DMS153 (cell line): ENCODE results near the gene UNC80.
A peak's percentile ranks its signal among the peaks of the same experiment; 100 is the strongest.

Source experiments
- DNase-seq: peaks from one replicate; lab custom pipeline; 2025; lab: John Stamatoyannopoulos, UW

Gene UNC80

DNA sequence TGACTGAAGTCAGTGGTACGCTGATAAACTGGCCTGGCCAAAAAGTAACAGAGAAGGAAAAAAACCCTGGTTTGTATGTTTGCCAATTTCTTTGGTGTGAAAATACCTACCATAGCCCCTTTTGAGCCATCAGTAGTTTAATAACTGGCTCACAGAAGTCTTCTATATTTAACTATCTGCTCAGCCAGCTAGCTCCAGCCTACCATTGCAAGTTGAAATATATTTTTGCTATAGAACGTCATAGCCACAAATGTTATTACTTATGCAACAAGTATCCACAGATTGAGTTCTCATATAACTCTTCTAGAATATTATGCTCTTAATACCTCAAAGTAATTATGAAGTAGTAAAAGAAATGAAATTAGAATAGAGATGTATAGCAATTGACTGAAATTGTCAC is 256.0 kb downstream of the UNC80 start:
- DNase-seq = no peak

DNA sequence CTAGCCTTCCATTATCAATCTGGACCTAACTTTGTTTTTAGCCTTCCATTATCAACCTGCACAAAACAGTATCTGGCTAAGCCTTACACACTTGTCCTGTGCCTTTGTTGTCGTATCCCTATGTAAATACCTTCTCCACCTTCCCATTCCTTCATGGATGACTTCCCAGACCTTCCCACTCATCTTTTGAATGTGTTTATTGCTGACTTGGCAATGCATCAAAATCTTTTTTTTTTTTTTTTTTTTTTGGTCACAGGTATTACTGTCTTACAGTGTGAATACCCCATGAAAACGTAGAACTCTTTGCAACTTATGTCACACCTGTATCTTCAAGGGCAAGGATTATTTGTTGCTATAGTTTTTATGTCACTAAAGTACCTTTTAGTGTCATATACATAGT is 256.5 kb downstream of the UNC80 start:
- peak; percentile 13 for DNase-seq

DNA sequence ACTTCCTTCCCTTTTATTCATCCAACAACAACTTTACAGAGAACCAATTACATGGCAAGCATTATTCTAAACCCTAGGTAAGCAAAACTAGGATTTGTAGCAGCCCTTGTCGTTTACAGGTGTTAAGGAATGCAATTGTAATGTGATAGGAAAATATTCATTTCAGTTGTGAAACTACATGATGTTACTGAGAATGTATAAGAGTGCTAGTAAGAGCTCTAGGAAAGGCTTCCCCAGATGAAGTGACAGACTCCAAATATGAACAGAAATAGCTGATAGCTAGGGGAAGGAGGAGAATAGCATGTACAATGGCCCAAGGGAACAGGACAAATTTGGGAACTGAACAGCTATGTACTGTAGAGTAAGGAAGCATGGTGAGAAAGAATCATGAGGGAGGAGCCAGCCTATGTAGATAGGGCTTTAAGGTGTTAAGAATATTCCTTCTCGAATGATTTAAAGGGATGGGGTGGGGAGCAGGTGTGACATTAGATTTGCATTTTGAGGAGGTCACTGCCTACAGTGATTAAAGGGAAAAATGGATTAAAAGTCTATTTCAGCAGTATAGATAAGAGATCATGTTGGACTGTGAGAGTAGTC is 262.6 kb downstream of the UNC80 start:
- DNase-seq = no peak

DNA sequence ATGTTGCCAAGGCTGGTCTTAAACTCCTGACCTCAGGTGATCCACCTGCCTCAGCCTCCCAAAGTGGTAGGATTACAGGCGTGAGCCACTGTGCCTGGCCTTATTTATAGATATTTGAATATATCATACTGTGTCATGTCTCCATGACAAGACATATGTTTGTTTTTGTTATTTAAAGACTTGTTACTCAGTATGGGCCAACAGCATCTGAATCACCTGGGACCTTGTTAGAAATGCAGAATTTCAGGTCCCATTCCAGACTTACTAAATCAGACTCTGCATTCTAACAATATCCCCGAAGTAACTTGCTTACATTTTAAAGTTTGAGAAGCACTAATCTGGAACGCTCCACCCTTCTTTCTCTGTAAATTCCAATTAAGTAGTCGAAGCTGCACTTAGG is 264.0 kb downstream of the UNC80 start:
- DNase-seq = no peak

DNA sequence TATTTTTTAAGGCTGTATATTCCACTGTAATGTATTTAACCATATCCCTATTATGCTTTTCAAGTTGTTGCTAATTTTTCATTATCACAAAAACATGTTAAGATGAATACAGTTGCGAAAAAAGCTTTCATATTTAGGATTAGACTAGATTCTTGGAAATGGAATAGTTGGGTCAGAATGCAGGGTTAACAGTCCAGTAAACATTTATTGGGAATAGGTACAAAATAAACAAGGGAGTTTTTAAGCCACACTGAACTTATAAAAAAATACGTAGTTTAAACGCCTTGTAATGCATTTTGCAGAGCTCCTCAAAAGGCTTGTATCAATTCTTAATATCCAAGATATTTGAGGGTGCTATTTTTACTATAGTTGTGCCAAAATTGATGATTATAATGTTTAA is 266.4 kb downstream of the UNC80 start:
- no peak for DNase-seq

DNA sequence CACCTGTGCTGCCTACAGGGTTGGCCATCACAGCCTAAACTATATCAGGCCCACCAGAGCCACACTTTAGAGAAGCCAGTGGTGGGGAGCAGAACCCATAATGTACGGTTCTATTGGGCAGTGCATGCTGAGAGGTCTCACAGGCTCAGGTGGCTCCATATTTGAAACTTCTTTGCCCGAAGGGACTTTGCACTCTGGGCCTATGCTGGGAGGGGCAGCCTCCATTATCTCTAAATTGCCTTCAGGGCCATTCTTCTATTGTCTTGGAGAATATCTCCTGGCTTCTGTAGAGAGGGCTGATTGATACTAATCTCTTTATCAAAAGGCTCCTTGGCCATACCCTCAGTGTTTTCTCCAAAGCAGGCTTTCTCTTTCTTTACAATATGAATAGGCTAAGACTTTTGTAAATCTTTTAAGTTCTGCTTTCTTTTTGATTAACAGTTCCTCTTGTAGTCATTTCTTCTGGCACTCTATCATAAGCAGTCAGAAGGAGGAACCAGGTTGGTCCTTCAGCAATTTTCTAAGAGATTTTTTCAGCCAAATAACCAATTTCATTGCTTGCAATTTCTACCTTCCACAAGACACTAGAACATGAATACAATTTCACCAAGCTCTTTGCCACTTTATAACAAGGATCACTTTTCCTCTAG is 275.3 kb downstream of the UNC80 start:
- DNase-seq = no peak
